Measurements from ENCODE around the gene FCF1.

Gene FCF1

GRCh38 chr14:74703043-74703442 lies 9.9 kb upstream of the FCF1 start:
- ChIA-PET CTCF (no interaction called here), POLR2A (no interaction called here)
- no peak for TF ChIP-seq HDGF (IDR thresholded peaks at IDR 0.05; ENCODE audit: borderline replicate concordance)
- no peak for TF ChIP-seq L3MBTL2 (conservative IDR thresholded peaks at IDR 0.05)
- TF ChIP-seq NFRKB (IDR thresholded peaks at IDR 0.05), result no peak
- TF ChIP-seq FOXK2 (IDR thresholded peaks at IDR 0.05), result no peak
- no peak for TF ChIP-seq PKNOX1 (IDR thresholded peaks at IDR 0.05)
- TF ChIP-seq ELF4 (IDR thresholded peaks at IDR 0.05), result no peak
- no peak for TF ChIP-seq SUZ12 (IDR thresholded peaks at IDR 0.05)
- no peak for TF ChIP-seq SP1 (IDR thresholded peaks at IDR 0.05)
- no peak for TF ChIP-seq FOXA1 (IDR thresholded peaks at IDR 0.05)
- DNase-seq (ENCODE audit: extremely low spot score), result no peak

GRCh38 chr14:74704656-74705055 lies 8.3 kb upstream of the FCF1 start:
- DNase-seq (ENCODE audit: extremely low spot score), result no peak
- CTCF ChIA-PET, result no interaction called here
- POLR2A ChIA-PET, result no interaction called here
- no peak for TF ChIP-seq BHLHE40 (IDR thresholded peaks at IDR 0.05; ENCODE audit: borderline replicate concordance)
- no peak for TF ChIP-seq FOXA1 (IDR thresholded peaks at IDR 0.05)
- no peak for TF ChIP-seq SP1 (IDR thresholded peaks at IDR 0.05)
- TF ChIP-seq SUZ12 (IDR thresholded peaks at IDR 0.05), result no peak

GRCh38 chr14:74705613-74706500 lies 7.1 kb upstream of the FCF1 start:
- POLR2A ChIA-PET, result no interaction called here
- no peak for DNase-seq (ENCODE audit: extremely low spot score)
- CTCF ChIA-PET, result interaction anchor here (1.5 kb wide), 1 partner anchor 97 kb away, joined by 3 read pairs; no protein-coding TSS in a partner anchor
- TF ChIP-seq CTBP1 (IDR thresholded peaks at IDR 0.05; ENCODE audit: borderline replicate concordance) (no peak), ELF4 (IDR thresholded peaks at IDR 0.05) (no peak), ZNF384 (IDR thresholded peaks at IDR 0.05) (no peak), FOXK2 (IDR thresholded peaks at IDR 0.05) (no peak), SUZ12 (IDR thresholded peaks at IDR 0.05) (no peak), LEF1 (IDR thresholded peaks at IDR 0.05; ENCODE audit: borderline replicate concordance) (no peak), FOXM1 (IDR thresholded peaks at IDR 0.05; ENCODE audit: borderline replicate concordance) (no peak)

GRCh38 chr14:74710480-74710879 lies 2.5 kb upstream of the FCF1 start:
- DNase-seq (ENCODE audit: extremely low spot score), result no peak
- TF ChIP-seq CTBP1 (IDR thresholded peaks at IDR 0.05; ENCODE audit: borderline replicate concordance) (no peak), ARNT (IDR thresholded peaks at IDR 0.05) (no peak), BHLHE40 (IDR thresholded peaks at IDR 0.05; ENCODE audit: borderline replicate concordance) (no peak)
- CTCF ChIA-PET, result no interaction called here
- POLR2A ChIA-PET, result no interaction called here

- TF ChIP-seq CTBP1 (IDR thresholded peaks at IDR 0.05; ENCODE audit: borderline replicate concordance) (no peak), HDGF (IDR thresholded peaks at IDR 0.05; ENCODE audit: borderline replicate concordance) (no peak), FOXA1 (IDR thresholded peaks at IDR 0.05) (no peak), PKNOX1 (IDR thresholded peaks at IDR 0.05) (no peak), SUZ12 (IDR thresholded peaks at IDR 0.05) (no peak), ZNF384 (IDR thresholded peaks at IDR 0.05) (no peak), TARDBP (IDR thresholded peaks at IDR 0.05) (no peak), ELF4 (IDR thresholded peaks at IDR 0.05) (no peak), LEF1 (IDR thresholded peaks at IDR 0.05; ENCODE audit: borderline replicate concordance) (no peak), FOXK2 (IDR thresholded peaks at IDR 0.05) (no peak), FOXM1 (IDR thresholded peaks at IDR 0.05; ENCODE audit: borderline replicate concordance) (no peak), ARNT (IDR thresholded peaks at IDR 0.05) (no peak), BHLHE40 (IDR thresholded peaks at IDR 0.05; ENCODE audit: borderline replicate concordance) (no peak)
- DNase-seq (ENCODE audit: extremely low spot score), result no peak
- CTCF ChIA-PET, result no interaction called here
- POLR2A ChIA-PET, result no interaction called here
Observed at GRCh38 chr14:74711651-74712050, 1.3 kb upstream of the FCF1 start.

GRCh38 chr14:74713395-74713735 lies 421 bp downstream of the FCF1 start:
- TF ChIP-seq FOXA1 (IDR thresholded peaks at IDR 0.05) (no peak), FOXK2 (IDR thresholded peaks at IDR 0.05) (no peak), BHLHE40 (IDR thresholded peaks at IDR 0.05; ENCODE audit: borderline replicate concordance) (no peak), CTBP1 (IDR thresholded peaks at IDR 0.05; ENCODE audit: borderline replicate concordance) (no peak), L3MBTL2 (conservative IDR thresholded peaks at IDR 0.05) (no peak), LEF1 (IDR thresholded peaks at IDR 0.05; ENCODE audit: borderline replicate concordance) (no peak), PKNOX1 (IDR thresholded peaks at IDR 0.05) (no peak), TARDBP (IDR thresholded peaks at IDR 0.05) (no peak), ZNF384 (IDR thresholded peaks at IDR 0.05) (no peak), FOXM1 (IDR thresholded peaks at IDR 0.05; ENCODE audit: borderline replicate concordance) (no peak), ARNT (IDR thresholded peaks at IDR 0.05) (no peak), SP1 (IDR thresholded peaks at IDR 0.05) (no peak), ELF4 (IDR thresholded peaks at IDR 0.05) (no peak)
- ChIA-PET POLR2A (no interaction called here), CTCF (no interaction called here)
- no peak for DNase-seq (ENCODE audit: extremely low spot score)

GRCh38 chr14:74720526-74720925 lies 7.6 kb downstream of the FCF1 start:
- CTCF ChIA-PET, result no interaction called here
- TF ChIP-seq FOXA1 (IDR thresholded peaks at IDR 0.05), result no peak
- no peak for TF ChIP-seq FOXK2 (IDR thresholded peaks at IDR 0.05)
- TF ChIP-seq SP1 (IDR thresholded peaks at IDR 0.05), result no peak
- TF ChIP-seq HDGF (IDR thresholded peaks at IDR 0.05; ENCODE audit: borderline replicate concordance), result no peak
- no peak for TF ChIP-seq NFRKB (IDR thresholded peaks at IDR 0.05)
- no peak for TF ChIP-seq CTBP1 (IDR thresholded peaks at IDR 0.05; ENCODE audit: borderline replicate concordance)
- TF ChIP-seq ZNF384 (IDR thresholded peaks at IDR 0.05), result no peak
- TF ChIP-seq ELF4 (IDR thresholded peaks at IDR 0.05), result no peak
- no peak for TF ChIP-seq L3MBTL2 (conservative IDR thresholded peaks at IDR 0.05)
- no peak for TF ChIP-seq TARDBP (IDR thresholded peaks at IDR 0.05)
- TF ChIP-seq SUZ12 (IDR thresholded peaks at IDR 0.05), result no peak
- no peak for TF ChIP-seq FOXM1 (IDR thresholded peaks at IDR 0.05; ENCODE audit: borderline replicate concordance)
- no peak for TF ChIP-seq PKNOX1 (IDR thresholded peaks at IDR 0.05)

More at GRCh38 chr14:74720526-74720925, 7.6 kb downstream of the FCF1 start:
- no peak for DNase-seq (ENCODE audit: extremely low spot score)
- POLR2A ChIA-PET, result no interaction called here
